ENCODE results near the gene GALNT14. TPM values are rescaled to one million over a fixed set of nuclear protein-coding genes. Genes with fewer than 3 reads are reported as not detected.

Gene GALNT14
- total RNA-seq, 1 donor from 2014 or later: 0.33 TPM

DNA sequence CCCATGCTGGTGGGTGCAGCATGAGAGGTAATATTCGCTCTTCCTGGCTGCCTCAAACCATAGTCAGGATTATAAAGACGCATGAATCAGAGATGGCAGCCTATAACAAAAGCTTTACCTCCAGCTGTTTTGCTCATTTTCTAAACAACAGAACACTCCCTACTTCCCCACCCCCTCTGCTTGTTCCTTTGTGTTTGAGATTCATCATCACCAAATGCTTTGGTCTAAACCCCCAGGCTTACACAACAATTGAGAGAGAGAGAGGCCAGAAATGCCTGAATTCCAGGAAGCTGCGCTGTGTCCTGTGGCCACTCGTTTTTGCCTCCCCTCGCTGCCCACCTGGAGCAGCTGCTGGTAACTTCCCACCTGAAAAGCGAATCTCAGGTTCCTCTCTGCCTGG, 252.2 kb downstream of the GALNT14 start:
- Mint-ChIP-seq H3K27me3 (peaks cover 2% of the 10 kb centered on the region), H3K27ac (no peak overlapping the region), H3K9me3 (no peaks in the 10 kb centered on the region), H3K36me3 (ENCODE audit: low read depth) (no peaks in the 10 kb centered on the region), H3K4me3 (no peak overlapping the region), H3K4me1 (no peaks in the 10 kb centered on the region)
- intact Hi-C loops (cut with micrococcal nuclease): no loop called here
- DNase-seq: no peak

DNA sequence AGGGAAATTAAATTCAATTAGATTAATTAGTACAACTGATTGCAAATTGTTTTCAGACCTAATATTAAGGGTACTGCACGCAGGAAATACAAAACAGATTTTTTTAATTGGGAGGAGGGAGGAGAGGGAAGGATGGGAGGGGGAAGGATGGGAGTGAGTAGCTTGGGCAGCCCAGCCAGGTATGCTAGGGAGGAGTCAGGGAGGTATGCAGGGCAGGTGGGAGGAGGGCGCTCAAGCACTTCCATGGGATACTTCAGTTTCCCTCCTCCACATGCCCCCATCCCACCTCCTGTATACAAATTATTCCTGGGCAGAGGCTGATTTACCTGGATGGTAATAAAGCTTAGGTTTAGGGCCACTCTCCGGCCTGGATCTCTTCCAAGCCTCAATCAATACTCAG, 254.4 kb downstream of the GALNT14 start:
- no peak for DNase-seq
- intact Hi-C loops (cut with micrococcal nuclease): no loop called here
- Mint-ChIP-seq H3K4me1 (no peaks in the 10 kb centered on the region), H3K4me3 (no peak overlapping the region), H3K27me3 (peaks cover 2% of the 10 kb centered on the region), H3K36me3 (ENCODE audit: low read depth) (no peaks in the 10 kb centered on the region), H3K27ac (no peak overlapping the region), H3K9me3 (no peaks in the 10 kb centered on the region)

DNA sequence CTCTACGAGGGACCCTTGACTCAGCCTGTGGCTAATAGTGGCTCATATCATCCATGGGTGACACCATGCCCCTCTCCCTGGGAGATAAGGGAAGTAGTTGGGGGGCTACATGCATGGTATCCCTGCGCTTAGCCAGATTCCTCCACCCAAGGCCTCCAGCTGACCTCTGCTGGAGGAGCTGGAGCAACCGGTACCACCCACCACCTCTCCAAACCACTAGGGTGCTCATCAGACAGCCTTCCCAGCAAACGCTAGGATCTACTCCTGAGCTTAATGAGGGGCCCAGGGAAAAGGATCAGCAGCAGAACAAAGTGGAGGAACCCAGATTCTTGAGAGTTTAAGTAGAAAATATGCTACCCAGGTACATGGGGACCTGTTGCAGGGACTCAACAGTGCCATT, 255.1 kb downstream of the GALNT14 start:
- H3K36me3 Mint-ChIP-seq (ENCODE audit: low read depth): no peaks in the 10 kb centered on the region
- DNase-seq: no peak
- intact Hi-C loops (cut with micrococcal nuclease): no loop called here
- H3K27me3 Mint-ChIP-seq: no peaks in the 10 kb centered on the region
- no peak overlapping the region for H3K27ac Mint-ChIP-seq
- no peaks in the 10 kb centered on the region for H3K9me3 Mint-ChIP-seq
- no peaks in the 10 kb centered on the region for H3K4me1 Mint-ChIP-seq
- H3K4me3 Mint-ChIP-seq: no peak overlapping the region

DNA sequence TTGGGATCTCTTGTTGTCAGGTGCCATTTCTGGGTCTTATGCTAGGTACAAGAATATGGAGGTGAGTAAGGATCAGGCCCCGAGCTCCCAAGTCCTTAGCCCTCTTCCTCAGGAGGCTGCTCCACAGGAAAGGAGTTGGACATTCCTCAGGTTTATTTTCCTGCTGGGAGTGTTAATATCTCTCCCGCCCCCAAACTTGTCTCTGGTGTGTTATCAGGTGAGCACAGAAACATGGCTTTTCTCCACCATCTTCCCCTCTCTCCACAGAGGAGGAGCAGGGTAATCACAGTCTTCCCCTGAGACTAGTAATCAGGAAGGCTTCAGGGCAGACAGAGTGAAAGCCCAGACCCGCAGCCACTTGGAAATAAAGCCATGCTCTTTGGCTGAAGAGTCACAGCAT, 257.7 kb downstream of the GALNT14 start:
- no peak for DNase-seq
- H3K27me3 Mint-ChIP-seq: peaks cover 5% of the 10 kb centered on the region
- intact Hi-C loops (cut with micrococcal nuclease): no loop called here
- no peak overlapping the region for H3K27ac Mint-ChIP-seq
- H3K4me3 Mint-ChIP-seq: no peak overlapping the region
- H3K9me3 Mint-ChIP-seq: no peaks in the 10 kb centered on the region
- H3K36me3 Mint-ChIP-seq (ENCODE audit: low read depth): no peaks in the 10 kb centered on the region
- no peaks in the 10 kb centered on the region for H3K4me1 Mint-ChIP-seq

DNA sequence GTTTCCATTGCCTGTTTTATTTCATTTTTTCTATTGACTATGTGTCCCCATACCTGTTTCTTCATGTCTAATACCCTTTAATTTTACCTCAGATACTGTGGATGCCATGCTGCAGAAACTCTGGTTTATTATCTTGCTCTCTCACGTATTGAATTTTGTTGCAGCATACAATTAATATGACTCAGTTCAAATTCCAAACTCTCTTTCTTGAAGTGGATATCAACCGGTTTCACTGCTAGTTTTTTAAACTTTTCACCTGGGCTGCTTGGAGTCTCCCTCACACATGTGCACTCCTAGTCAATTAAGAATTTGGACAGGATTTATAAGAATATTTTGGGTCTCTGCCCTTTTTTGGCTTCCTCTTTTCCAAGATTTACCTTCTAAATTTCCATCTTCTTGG, 260.4 kb downstream of the GALNT14 start:
- Mint-ChIP-seq H3K27ac (no peak overlapping the region), H3K36me3 (ENCODE audit: low read depth) (no peaks in the 10 kb centered on the region), H3K27me3 (peaks cover 6% of the 10 kb centered on the region), H3K9me3 (no peaks in the 10 kb centered on the region), H3K4me1 (no peaks in the 10 kb centered on the region), H3K4me3 (no peak overlapping the region)
- DNase-seq: no peak
- intact Hi-C loops (cut with micrococcal nuclease): no loop called here

DNA sequence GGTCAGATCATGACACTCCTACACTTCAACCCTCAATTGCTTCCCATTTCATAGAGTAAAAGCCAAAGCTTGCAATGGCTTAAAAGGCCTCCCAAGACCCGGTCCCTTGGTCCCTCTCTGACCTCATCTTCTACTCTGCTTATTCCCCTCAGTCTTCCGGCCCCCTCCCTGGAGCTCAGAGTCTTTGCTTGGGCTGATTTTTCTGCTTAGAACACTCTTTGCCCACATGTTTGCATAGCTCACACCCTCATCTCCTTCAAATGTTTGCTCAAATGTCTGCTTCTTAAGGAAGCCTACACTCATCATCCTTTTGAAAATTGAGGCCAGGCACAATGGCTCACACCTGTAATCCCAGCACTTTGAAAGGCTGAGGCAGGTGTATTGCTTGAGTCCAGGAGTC, 265.4 kb downstream of the GALNT14 start:
- no peak overlapping the region for H3K27ac Mint-ChIP-seq
- no peaks in the 10 kb centered on the region for H3K36me3 Mint-ChIP-seq (ENCODE audit: low read depth)
- H3K27me3 Mint-ChIP-seq: peaks cover 13% of the 10 kb centered on the region
- DNase-seq: no peak
- intact Hi-C loops (cut with micrococcal nuclease): no loop called here
- no peaks in the 10 kb centered on the region for H3K4me1 Mint-ChIP-seq
- H3K9me3 Mint-ChIP-seq: no peaks in the 10 kb centered on the region
- H3K4me3 Mint-ChIP-seq: no peak overlapping the region

DNA sequence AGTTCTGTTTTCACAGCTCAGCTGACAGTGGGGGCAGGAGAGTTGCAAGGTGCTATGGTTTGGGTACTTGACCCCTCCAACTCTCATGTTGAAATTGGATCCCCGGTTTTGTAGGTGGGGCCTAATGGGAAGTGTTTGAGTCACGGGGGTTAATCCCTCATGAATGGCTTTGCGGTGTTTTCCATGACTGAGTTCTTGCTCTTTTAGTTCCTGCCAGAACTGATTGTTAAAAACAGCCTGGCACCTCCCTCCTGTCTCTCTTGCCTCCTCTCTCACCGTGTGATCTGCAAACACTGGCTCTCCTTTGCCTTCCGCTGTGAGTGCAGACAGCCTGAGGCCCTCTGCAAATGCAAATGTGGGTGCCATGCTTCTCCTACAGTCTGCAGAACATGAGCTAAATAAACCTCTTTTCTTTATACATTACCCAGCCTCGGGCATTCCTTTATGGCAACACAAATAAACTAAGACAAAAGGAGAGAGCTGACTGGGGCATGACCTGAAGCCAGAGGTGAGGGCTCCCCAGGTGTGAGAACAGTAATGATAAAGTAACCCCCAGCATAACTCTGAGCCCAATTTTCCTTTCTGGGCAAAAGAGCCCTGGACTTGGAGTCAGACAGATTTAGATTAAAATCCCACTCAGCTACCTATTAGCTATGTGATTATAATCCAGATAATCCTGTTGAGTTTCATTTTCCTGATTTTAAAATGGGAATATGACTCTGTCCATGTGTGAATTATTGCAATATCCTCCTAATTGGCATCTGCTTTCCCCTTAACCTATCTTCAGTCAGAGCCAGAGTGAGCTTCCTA, 266.1 kb downstream of the GALNT14 start:
- no peaks in the 10 kb centered on the region for H3K36me3 Mint-ChIP-seq (ENCODE audit: low read depth)
- no peak overlapping the region for H3K27ac Mint-ChIP-seq
- no peaks in the 10 kb centered on the region for H3K4me1 Mint-ChIP-seq
- H3K4me3 Mint-ChIP-seq: no peak overlapping the region
- peaks cover 13% of the 10 kb centered on the region for H3K27me3 Mint-ChIP-seq
- H3K9me3 Mint-ChIP-seq: no peaks in the 10 kb centered on the region
- DNase-seq: no peak
- intact Hi-C loops (cut with micrococcal nuclease): no loop called here

DNA sequence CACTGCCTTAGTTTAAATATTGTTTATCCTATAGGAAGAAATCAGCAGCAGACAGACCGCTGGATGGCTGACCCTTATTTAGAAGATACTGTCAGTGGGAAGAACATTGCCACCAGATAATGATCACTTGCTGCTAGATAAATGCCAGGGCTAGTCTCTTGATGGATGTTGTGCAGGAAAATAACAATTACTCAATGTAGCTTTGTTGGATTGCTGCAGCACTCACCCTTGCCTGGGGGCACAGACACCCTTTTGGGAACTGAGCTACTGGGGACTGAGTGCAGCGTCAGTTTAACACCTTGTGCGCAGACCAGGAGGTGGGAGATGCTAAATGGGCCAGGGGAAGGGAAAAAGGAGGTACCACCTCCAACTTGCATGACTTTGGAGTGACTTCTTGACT, 266.8 kb downstream of the GALNT14 start:
- Mint-ChIP-seq H3K9me3 (no peaks in the 10 kb centered on the region), H3K4me3 (no peak overlapping the region), H3K27ac (no peak overlapping the region), H3K27me3 (peaks cover 14% of the 10 kb centered on the region), H3K36me3 (ENCODE audit: low read depth) (no peaks in the 10 kb centered on the region), H3K4me1 (peaks cover 3% of the 10 kb centered on the region)
- no peak for DNase-seq
- intact Hi-C loops (cut with micrococcal nuclease): no loop called here

DNA sequence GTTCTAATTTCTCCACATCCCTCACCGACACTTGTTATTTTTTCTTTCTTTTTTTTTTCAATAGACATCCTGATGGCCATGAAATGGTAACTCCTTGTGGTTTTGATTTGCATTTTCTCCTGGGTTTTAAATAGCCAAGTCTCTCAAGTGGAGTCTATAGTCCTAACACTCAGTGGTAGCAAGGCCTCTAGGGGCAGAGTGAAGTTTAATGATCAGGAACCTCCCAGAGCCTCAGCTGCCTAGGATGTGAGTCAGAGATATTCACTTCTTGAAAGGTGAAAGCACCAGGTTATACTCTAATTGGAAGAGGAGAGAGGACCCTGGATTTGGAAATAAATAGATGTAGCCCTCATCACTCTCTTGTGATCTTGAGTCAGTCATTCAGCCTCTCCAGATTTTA, 268.3 kb downstream of the GALNT14 start:
- H3K9me3 Mint-ChIP-seq: no peaks in the 10 kb centered on the region
- H3K27me3 Mint-ChIP-seq: peaks cover 10% of the 10 kb centered on the region
- H3K4me1 Mint-ChIP-seq: peaks cover 6% of the 10 kb centered on the region
- H3K4me3 Mint-ChIP-seq: no peak overlapping the region
- H3K36me3 Mint-ChIP-seq (ENCODE audit: low read depth): no peaks in the 10 kb centered on the region
- intact Hi-C loops (cut with micrococcal nuclease): loop anchor here (10.0 kb wide), 1 partner anchor 705 kb away; no protein-coding TSS in a partner anchor
- H3K27ac Mint-ChIP-seq: no peak overlapping the region
- no peak for DNase-seq

DNA sequence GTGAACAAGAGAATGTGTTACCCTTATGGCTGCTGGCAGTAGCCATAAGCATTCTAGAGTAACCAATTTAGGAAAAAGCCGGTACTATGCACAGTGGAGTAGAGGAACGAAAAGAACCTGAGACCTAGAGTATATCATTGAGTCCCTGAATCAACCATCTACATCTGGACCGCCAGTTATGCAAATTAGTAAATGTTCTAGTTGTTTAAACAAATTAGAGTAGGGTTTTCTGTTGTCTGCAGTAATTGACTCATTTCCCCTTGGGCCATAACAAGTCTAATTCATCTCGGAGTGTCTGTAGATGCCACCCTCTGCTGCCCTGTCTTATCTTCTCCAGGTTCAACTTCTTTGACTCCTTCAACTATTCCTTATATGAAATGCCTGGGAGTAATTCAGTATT, 270.9 kb downstream of the GALNT14 start:
- Mint-ChIP-seq H3K27me3 (peaks cover 9% of the 10 kb centered on the region), H3K27ac (no peak overlapping the region), H3K36me3 (ENCODE audit: low read depth) (no peaks in the 10 kb centered on the region), H3K9me3 (no peaks in the 10 kb centered on the region), H3K4me3 (no peak overlapping the region), H3K4me1 (peaks cover 6% of the 10 kb centered on the region)
- no peak for DNase-seq
- intact Hi-C loops (cut with micrococcal nuclease): loop anchor here (10.0 kb wide), 1 partner anchor 703 kb away; no protein-coding TSS in a partner anchor

DNA sequence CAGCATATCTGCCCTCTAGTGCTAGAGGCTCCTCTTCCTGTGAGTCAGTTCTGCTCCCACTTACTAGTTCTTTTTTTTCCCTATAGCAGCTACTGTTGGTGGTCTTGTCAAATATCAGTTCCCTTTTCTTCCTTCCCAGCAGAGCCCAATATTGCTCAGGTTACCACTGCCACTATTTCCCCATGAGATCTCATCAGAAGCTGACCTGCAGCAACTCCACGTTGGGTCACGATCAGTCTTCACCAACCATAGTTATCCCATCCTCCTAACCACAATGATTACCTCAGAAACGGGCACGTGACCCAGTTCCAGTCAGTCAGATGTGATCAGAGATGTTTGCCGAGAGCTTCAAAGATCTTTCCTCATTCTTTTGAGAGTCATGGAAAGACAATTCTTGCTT, 271.3 kb downstream of the GALNT14 start:
- Mint-ChIP-seq H3K4me1 (peaks cover 6% of the 10 kb centered on the region), H3K9me3 (no peaks in the 10 kb centered on the region), H3K4me3 (no peak overlapping the region), H3K36me3 (ENCODE audit: low read depth) (no peaks in the 10 kb centered on the region), H3K27me3 (peaks cover 7% of the 10 kb centered on the region), H3K27ac (no peak overlapping the region)
- intact Hi-C loops (cut with micrococcal nuclease): loop anchor here (10.0 kb wide), 1 partner anchor 702 kb away; no protein-coding TSS in a partner anchor
- DNase-seq: no peak

DNA sequence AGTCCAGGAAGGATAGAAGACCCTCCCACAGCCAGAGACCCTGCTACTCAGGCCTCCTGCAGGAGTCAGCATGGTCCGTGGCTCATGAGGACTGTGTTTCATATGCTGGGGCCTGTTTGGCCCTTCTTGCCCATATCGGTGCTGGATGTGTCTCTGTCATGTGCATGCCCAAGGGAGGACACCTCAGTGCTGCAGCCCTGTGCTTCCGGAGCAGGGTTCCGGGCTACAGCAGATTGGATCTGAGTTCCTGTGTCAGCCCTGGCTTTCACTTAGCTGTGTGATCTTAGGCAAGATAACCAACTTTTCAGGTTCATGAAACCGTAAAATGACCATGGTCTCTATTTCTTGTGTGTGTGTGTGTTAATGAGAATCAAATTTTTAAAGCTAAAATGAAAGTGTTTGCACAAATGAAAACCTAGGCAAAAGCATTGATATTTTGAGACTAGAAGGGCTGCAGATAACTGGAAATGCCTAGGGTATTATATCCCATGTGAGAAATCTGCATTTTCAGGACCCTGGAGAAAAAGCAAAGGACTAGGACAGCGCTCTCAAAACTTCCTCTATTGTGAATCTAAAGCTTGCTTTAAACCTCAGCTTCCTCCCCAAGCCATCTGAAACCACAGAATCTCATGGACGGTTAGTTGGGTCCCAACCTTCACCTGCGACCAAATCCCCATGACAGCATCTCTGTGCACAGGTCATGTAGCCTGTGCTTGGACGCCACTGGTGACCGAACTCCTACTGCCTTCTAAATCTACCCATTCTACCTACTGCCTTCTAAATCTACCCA, 272.2 kb downstream of the GALNT14 start:
- no peaks in the 10 kb centered on the region for H3K36me3 Mint-ChIP-seq (ENCODE audit: low read depth)
- H3K27ac Mint-ChIP-seq: no peak overlapping the region
- H3K9me3 Mint-ChIP-seq: no peaks in the 10 kb centered on the region
- no peak overlapping the region for H3K4me3 Mint-ChIP-seq
- peaks cover 6% of the 10 kb centered on the region for H3K4me1 Mint-ChIP-seq
- intact Hi-C loops (cut with micrococcal nuclease): loop anchor here (10.0 kb wide), 1 partner anchor 701 kb away; no protein-coding TSS in a partner anchor
- DNase-seq: no peak
- H3K27me3 Mint-ChIP-seq: peaks cover 5% of the 10 kb centered on the region

DNA sequence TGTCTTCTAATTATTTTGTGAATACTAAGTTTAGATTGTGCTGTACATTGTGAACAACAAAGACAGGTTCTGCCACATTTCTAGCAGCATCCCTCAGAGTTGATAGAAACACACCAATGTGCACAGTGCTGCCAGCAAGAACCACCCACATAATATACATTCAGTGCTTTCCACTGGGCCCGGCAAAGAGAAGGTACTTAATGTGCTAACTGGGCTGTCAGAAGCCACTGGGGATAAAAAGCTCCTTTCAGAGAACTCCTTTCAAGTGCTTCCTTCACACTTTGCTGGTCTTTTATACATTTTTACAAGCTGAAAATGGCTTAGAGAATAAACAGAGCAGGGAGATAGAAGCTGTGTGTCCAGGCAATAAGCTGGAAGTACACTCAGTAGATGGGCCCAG, 273.0 kb downstream of the GALNT14 start:
- peaks cover 6% of the 10 kb centered on the region for H3K4me1 Mint-ChIP-seq
- intact Hi-C loops (cut with micrococcal nuclease): loop anchor here (10.0 kb wide), 1 partner anchor 700 kb away; no protein-coding TSS in a partner anchor
- H3K36me3 Mint-ChIP-seq (ENCODE audit: low read depth): no peaks in the 10 kb centered on the region
- no peak overlapping the region for H3K4me3 Mint-ChIP-seq
- DNase-seq: no peak
- H3K9me3 Mint-ChIP-seq: no peaks in the 10 kb centered on the region
- H3K27me3 Mint-ChIP-seq: peaks cover 5% of the 10 kb centered on the region
- H3K27ac Mint-ChIP-seq: no peak overlapping the region

DNA sequence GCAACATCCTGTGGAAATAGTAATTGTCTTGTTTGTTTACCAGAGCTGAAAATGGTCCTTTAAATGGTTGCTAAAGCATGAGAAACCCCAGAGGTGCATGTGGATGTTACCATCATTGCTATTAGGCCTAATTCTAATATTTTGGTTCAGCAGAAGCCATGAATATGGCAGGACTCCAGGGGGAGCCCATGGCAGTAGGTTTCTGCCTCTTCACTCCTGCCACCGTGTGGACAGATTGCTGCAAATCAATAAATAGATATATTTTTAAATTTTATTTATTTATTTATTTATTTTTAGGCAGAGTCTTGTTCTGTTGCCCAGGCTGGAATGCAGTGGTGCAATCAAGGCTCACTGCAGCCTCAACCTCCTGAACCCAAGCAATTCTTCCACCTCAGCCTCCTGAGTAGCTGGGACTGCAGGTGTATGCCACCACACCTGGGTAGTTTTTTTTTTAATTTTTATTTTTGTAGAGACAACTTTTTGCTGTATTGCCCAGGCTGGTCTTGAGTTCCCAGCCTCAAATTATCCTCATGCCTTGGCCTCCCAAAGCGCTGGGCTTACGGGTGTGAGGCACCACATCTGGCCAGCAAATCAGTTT, 276.1 kb downstream of the GALNT14 start:
- H3K27ac Mint-ChIP-seq: no peak overlapping the region
- H3K4me1 Mint-ChIP-seq: peaks cover 6% of the 10 kb centered on the region
- intact Hi-C loops (cut with micrococcal nuclease): loop anchor here (2.0 to 10.0 kb wide), 4 partner anchors 147 to 697 kb away; no protein-coding TSS in a partner anchor
- no peak overlapping the region for H3K4me3 Mint-ChIP-seq
- peaks cover 5% of the 10 kb centered on the region for H3K27me3 Mint-ChIP-seq
- no peaks in the 10 kb centered on the region for H3K9me3 Mint-ChIP-seq
- peak; percentile 76 for DNase-seq
- no peaks in the 10 kb centered on the region for H3K36me3 Mint-ChIP-seq (ENCODE audit: low read depth)

Data from activated CD4-positive, alpha-beta T cell treated with anti-CD3 and anti-CD28 coated beads, Interleukin-2, amount 10 ng/mL, durations not matched to agents 24 days and 14 days (primary cell).